ENCODE measurements around the gene PRKAR2A. TPM values are rescaled to one million over a fixed set of nuclear protein-coding genes. Genes with fewer than 3 reads are reported as not detected.

PRKAR2A gene
- total RNA-seq, 1 experiment from 2014 or later = 48.0 TPM

DNA sequence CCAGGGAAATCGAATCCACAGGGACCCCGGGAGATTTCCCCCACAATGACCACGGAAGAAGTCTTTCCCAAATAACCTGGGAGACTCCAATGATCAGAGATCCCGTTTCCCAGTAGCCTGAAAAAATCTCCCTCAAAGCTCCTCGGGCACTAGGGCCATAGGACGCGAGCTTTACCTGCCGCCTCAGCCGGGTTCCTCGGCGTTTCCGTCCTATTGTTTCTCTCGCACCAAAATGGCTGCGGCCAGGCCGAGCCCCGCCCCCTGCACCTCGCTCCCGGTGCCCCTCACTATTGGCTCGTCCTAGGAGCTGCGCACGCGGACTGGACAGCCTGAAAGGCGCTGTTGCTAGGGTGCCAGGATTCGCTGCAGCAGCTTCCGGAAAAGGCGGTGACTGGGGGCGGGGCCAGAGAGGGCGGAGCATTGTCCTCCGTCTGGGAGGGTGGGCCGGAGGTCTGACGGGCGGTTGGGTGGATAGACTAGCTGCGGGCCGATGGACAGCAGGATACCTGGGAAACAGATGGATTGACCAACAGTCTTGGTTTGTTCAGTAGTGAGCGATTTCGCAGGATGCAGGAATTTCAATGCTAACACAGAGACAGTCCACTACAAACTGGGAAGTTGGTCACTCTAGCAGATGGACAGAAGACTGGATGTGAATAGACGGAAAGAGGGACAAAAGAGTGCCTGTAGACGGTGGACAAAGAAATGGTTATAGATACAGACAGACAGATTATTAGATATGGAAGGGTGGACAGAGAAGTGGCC is 130.5 kb downstream of the PRKAR2A start, which contains the start of gene IP6K2:
IP6K2 (minus strand) TSS at position 240 of the 765 bp plus-strand sequence. CDS start 21,930 bp downstream, outside the sequence.
- Mint-ChIP-seq H3K27me3 (ENCODE audit: unreplicated experiment) (no peaks in the 10 kb centered on the region), H3K4me1 (ENCODE audit: low read depth, unreplicated experiment) (peaks cover 22% of the 10 kb centered on the region), H3K27ac (ENCODE audit: unreplicated experiment) (peak within 1 kb of the TSS; percentile 96), H3K4me3 (ENCODE audit: low read depth, unreplicated experiment) (peak within 1 kb of the TSS; percentile 92), H3K36me3 (ENCODE audit: insufficient read depth, unreplicated experiment) (peaks cover 52% of the 10 kb centered on the region), H3K9me3 (ENCODE audit: low read depth, unreplicated experiment) (peaks cover 2% of the 10 kb centered on the region)
- intact Hi-C loops (cut with micrococcal nuclease; ENCODE audit: unreplicated experiment) = no loop called here
- no TSS peak for BruUV-seq (replicated peaks)
- peak; percentile 98 for DNase-seq
- TF ChIP-seq CTCF (IDR thresholded peaks at IDR 0.05; ENCODE audit: unreplicated experiment) = no peak
- CTCF ChIA-PET = interaction anchor here (0.7 to 1.8 kb wide), 7 partner anchors 10 to 213 kb away, joined by 3 to 9 read pairs (median 3); partner anchors contain the start of gene NCKIPSD

GRCh38 chr3:48716508-48716981 is 131.1 kb downstream of the PRKAR2A start:
- DNase-seq = peak; percentile 23
- no TSS peak for BruUV-seq (replicated peaks)
- Mint-ChIP-seq H3K36me3 (ENCODE audit: insufficient read depth, unreplicated experiment) (peaks cover 52% of the 10 kb centered on the region), H3K27me3 (ENCODE audit: unreplicated experiment) (no peaks in the 10 kb centered on the region), H3K27ac (ENCODE audit: unreplicated experiment) (peak overlapping the region; percentile 96), H3K4me3 (ENCODE audit: low read depth, unreplicated experiment) (peak overlapping the region; percentile 92), H3K9me3 (ENCODE audit: low read depth, unreplicated experiment) (peaks cover 2% of the 10 kb centered on the region), H3K4me1 (ENCODE audit: low read depth, unreplicated experiment) (peaks cover 22% of the 10 kb centered on the region)
- no peak for TF ChIP-seq CTCF (IDR thresholded peaks at IDR 0.05; ENCODE audit: unreplicated experiment)
- intact Hi-C loops (cut with micrococcal nuclease; ENCODE audit: unreplicated experiment) = no loop called here
- CTCF ChIA-PET = interaction anchor here (0.6 to 1.8 kb wide), 7 partner anchors 9 to 364 kb away, joined by 3 to 9 read pairs (median 3); no protein-coding TSS in a partner anchor

DNA sequence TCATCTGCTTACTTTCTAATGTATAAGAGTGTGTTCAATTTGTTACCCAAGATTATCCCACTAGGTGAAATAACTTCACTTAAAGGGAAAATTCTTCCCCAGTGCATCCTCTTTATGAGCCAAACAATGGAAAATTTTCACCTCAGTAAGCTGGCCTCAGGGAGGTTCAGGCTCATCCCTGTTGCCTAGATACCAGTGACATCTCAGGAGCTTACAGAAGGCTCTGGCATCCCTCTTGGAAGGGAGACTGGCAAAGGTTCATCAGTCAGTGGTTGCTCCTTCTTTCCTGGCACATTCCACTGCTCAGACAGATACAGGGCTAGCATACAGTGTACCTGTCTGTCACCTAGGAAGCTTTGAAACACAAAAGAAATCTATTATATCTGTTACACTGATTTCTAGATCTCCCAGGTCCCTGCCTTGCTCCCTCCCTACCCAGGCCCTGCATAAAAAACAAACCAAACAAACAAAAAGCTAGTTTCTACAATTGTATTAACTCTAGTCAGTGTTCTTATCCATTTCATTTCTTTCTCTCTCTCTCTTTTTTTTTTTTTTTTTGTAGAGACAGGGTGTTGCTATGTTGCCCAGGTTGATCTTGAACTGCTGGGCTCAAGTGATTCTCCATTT is 132.4 kb downstream of the PRKAR2A start:
- Mint-ChIP-seq H3K27ac (ENCODE audit: unreplicated experiment) (peak overlapping the region; percentile 96), H3K36me3 (ENCODE audit: insufficient read depth, unreplicated experiment) (peaks cover 60% of the 10 kb centered on the region), H3K4me3 (ENCODE audit: low read depth, unreplicated experiment) (peak overlapping the region; percentile 92), H3K4me1 (ENCODE audit: low read depth, unreplicated experiment) (peaks cover 18% of the 10 kb centered on the region), H3K27me3 (ENCODE audit: unreplicated experiment) (no peaks in the 10 kb centered on the region), H3K9me3 (ENCODE audit: low read depth, unreplicated experiment) (peaks cover 2% of the 10 kb centered on the region)
- no peak for DNase-seq
- intact Hi-C loops (cut with micrococcal nuclease; ENCODE audit: unreplicated experiment) = no loop called here
- no peak for TF ChIP-seq CTCF (IDR thresholded peaks at IDR 0.05; ENCODE audit: unreplicated experiment)
- BruUV-seq (replicated peaks) = no TSS peak
- CTCF ChIA-PET = interaction anchor here (0.7 kb wide), 1 partner anchor 77 kb away, joined by 3 read pairs; no protein-coding TSS in a partner anchor

- Mint-ChIP-seq H3K27me3 (ENCODE audit: unreplicated experiment) (no peaks in the 10 kb centered on the region), H3K9me3 (ENCODE audit: low read depth, unreplicated experiment) (no peaks in the 10 kb centered on the region), H3K36me3 (ENCODE audit: insufficient read depth, unreplicated experiment) (peaks cover 53% of the 10 kb centered on the region), H3K27ac (ENCODE audit: unreplicated experiment) (no peak overlapping the region), H3K4me1 (ENCODE audit: low read depth, unreplicated experiment) (peaks cover 8% of the 10 kb centered on the region), H3K4me3 (ENCODE audit: low read depth, unreplicated experiment) (no peak overlapping the region)
- BruUV-seq (replicated peaks) = no TSS peak
- TF ChIP-seq CTCF (IDR thresholded peaks at IDR 0.05; ENCODE audit: unreplicated experiment) = no peak
- CTCF ChIA-PET = no interaction called here
- DNase-seq = no peak
- intact Hi-C loops (cut with micrococcal nuclease; ENCODE audit: unreplicated experiment) = no loop called here
Observed at GRCh38 chr3:48711727-48712126, 135.9 kb downstream of the PRKAR2A start.

All from Calu3 (cell line).